Upper lobe of left lung (tissue), 6 donors: Measurements from ENCODE around the gene UNC45A. TPM values are rescaled to one million over a fixed set of nuclear protein-coding genes. Genes with fewer than 3 reads are reported as not detected.

Source experiments
- ATAC-seq, 2 donors: fragments of 200-7000 bp; cut with Tn5 transposase; one replicate each; pipeline ENCODE4 v1.9.1; 2022; ENCODE audit warnings: mild to moderate bottlenecking in 2 of 2, moderate library complexity in 2 of 2; ENCODE audit not compliant: low FRiP score in 2 of 2
- DNase-seq, 2 donors: peaks; one replicate each; pipeline ENCODE4 v3.0.0-alpha.2; 2019 to 2020
- H3K27ac ChIP-seq, 4 donors: fragments of 200-600 bp; sonication (generic); one replicate each; pipeline ENCODE4 v1.5.1; 2016 to 2019
- H3K27me3 ChIP-seq, 4 donors: fragments of 200-600 bp; sonication (generic); one replicate each; pipeline ENCODE4 v1.5.1; 2017 to 2019
- H3K36me3 ChIP-seq, 4 donors: fragments of 200-600 bp; sonication (generic); one replicate each; pipeline ENCODE4 v1.5.1; 2016 to 2019
- H3K4me1 ChIP-seq, 4 donors: fragments of 200-600 bp; sonication (generic); one replicate each; pipeline ENCODE4 v1.5.1; 2018 to 2019
- H3K4me3 ChIP-seq, 4 donors: fragments of 200-600 bp; sonication (generic); one replicate each; pipeline ENCODE4 v1.5.1; 2017 to 2019; ENCODE audit warnings: mild to moderate bottlenecking in 2 of 4, moderate library complexity in 1 of 4
- H3K9me3 ChIP-seq, 4 donors: fragments of 200-600 bp; sonication (generic); one replicate each; pipeline ENCODE4 v1.5.1; 2018 to 2019
- CTCF ChIP-seq, 6 experiments: fragments of 450-650 bp in 4 of 6; fragments of 200-600 bp in 2 of 6; sonication (generic) in 2 of 6; IDR thresholded peaks; one replicate each; pipeline ENCODE4 v1.5.1; 2016 to 2019; ENCODE audit warnings: antibody characterized with exemption in 6 of 6
- EP300 ChIP-seq, 4 donors: sonication (generic); formaldehyde crosslinking; IDR thresholded peaks; one replicate each; pipeline ENCODE4 v1.5.1; 2017; ENCODE audit warnings: antibody characterized with exemption in 4 of 4, control low read depth in 2 of 4
- POLR2A ChIP-seq, 4 donors: fragments of 450-650 bp; IDR thresholded peaks; one replicate each; pipeline ENCODE4 v1.5.1; 2016 to 2017; ENCODE audit warnings: antibody characterized with exemption in 4 of 4, mild to moderate bottlenecking in 2 of 4
- POLR2AphosphoS5 ChIP-seq, 2 donors: sonication (generic); formaldehyde crosslinking; IDR thresholded peaks; one replicate each; pipeline ENCODE4 v1.5.1; 2017; ENCODE audit warnings: antibody characterized with exemption in 2 of 2
- WGBS, 2 donors: methylation state at CpG; one replicate each; pipeline ENCODE4 v1.1.5; 2017 to 2018; 5-methylcytosine and 5-hydroxymethylcytosine counted together
- total RNA-seq, 6 donors: library from RNA; depleted of rRNA in 4 of 6; stranded (reverse); fragments of >200 nt in 4 of 6; gene quantifications; one replicate each; pipeline versions ENCODE4 v1.1.0 to v1.2.1, GENCODE V29; 2016 to 2021
- donor health status: DM: no; HTN: no; CAD: no; lungs with moderate emphysema.
- donor health status: DM: no; HTN: yes; CAD: no; lungs with severe emphysema.

UNC45A gene
- total RNA-seq, 6 donors from 2014 or later = 40.7 to 108 (median 61.9) TPM

- H3K4me1 ChIP-seq = peaks cover 3 to 18% (median 8%) of the 10 kb centered on the region in 4 donors
- ATAC-seq (no peak), DNase-seq (no peak)
- no peak for TF ChIP-seq POLR2AphosphoS5 (IDR thresholded peaks at IDR 0.05)
- TF ChIP-seq EP300 (IDR thresholded peaks at IDR 0.05) = no peak
- TF ChIP-seq POLR2A (IDR thresholded peaks at IDR 0.05) = no peak
- no peak for TF ChIP-seq CTCF (IDR thresholded peaks at IDR 0.05)
- no peak overlapping the region for H3K4me3 ChIP-seq
- H3K36me3 ChIP-seq = peaks cover 22 to 85% (median 77%) of the 10 kb centered on the region in 4 donors
- WGBS, 2 donors = 88 to 94% methylated on average over 7 to 8 of the region's 8 CpGs
- no peak overlapping the region for H3K27ac ChIP-seq
- H3K27me3 ChIP-seq = no peaks in the 10 kb centered on the region
- no peaks in the 10 kb centered on the region for H3K9me3 ChIP-seq
Measured at GRCh38 chr15:90891346-90891949, 43.6 kb upstream of the UNC45A start.

GRCh38 chr15:90892023-90892422, 43.1 kb upstream of the UNC45A start:
- H3K9me3 ChIP-seq = no peaks in the 10 kb centered on the region
- H3K27me3 ChIP-seq = no peaks in the 10 kb centered on the region
- no peak for DNase-seq
- TF ChIP-seq CTCF (IDR thresholded peaks at IDR 0.05) = no peak
- TF ChIP-seq POLR2A (IDR thresholded peaks at IDR 0.05) = no peak
- TF ChIP-seq POLR2AphosphoS5 (IDR thresholded peaks at IDR 0.05) = no peak
- TF ChIP-seq EP300 (IDR thresholded peaks at IDR 0.05) = no peak
- H3K27ac ChIP-seq = no peak overlapping the region
- ATAC-seq = no peak
- peaks cover 22 to 84% (median 74%) of the 10 kb centered on the region in 4 donors for H3K36me3 ChIP-seq
- WGBS, 2 donors = 96 to 97% methylated on average over 9 to 11 of the region's 11 CpGs
- H3K4me1 ChIP-seq = peaks cover 0 to 12% (median 6%) of the 10 kb centered on the region in 4 donors
- H3K4me3 ChIP-seq = no peak overlapping the region

GRCh38 chr15:90892498-90893174, 42.4 kb upstream of the UNC45A start:
- H3K27ac ChIP-seq = no peak overlapping the region
- H3K27me3 ChIP-seq = no peaks in the 10 kb centered on the region
- DNase-seq (no peak), ATAC-seq (no peak)
- 89 to 95% methylated on average over 13 to 27 of the region's 29 CpGs for WGBS, 2 donors
- peaks cover 0 to 9% (median 6%) of the 10 kb centered on the region in 4 donors for H3K4me1 ChIP-seq
- no peak for TF ChIP-seq POLR2A (IDR thresholded peaks at IDR 0.05)
- no peaks in the 10 kb centered on the region for H3K9me3 ChIP-seq
- H3K4me3 ChIP-seq = no peak overlapping the region
- H3K36me3 ChIP-seq = peaks cover 22 to 77% (median 69%) of the 10 kb centered on the region in 4 donors

GRCh38 chr15:90893175-90894090, 41.7 kb upstream of the UNC45A start:
- TF ChIP-seq EP300 (IDR thresholded peaks at IDR 0.05) = no peak
- no peak for TF ChIP-seq POLR2A (IDR thresholded peaks at IDR 0.05)
- no peak for TF ChIP-seq POLR2AphosphoS5 (IDR thresholded peaks at IDR 0.05)
- TF ChIP-seq CTCF (IDR thresholded peaks at IDR 0.05) = no peak
- H3K4me1 ChIP-seq = peaks cover 0 to 9% (median 6%) of the 10 kb centered on the region in 4 donors
- H3K9me3 ChIP-seq = no peaks in the 10 kb centered on the region
- 82 to 97% methylated on average over 2 to 33 of the region's 33 CpGs for WGBS, 2 donors
- no peak overlapping the region for H3K27ac ChIP-seq
- no peaks in the 10 kb centered on the region for H3K27me3 ChIP-seq
- H3K36me3 ChIP-seq = peaks cover 22 to 77% (median 68%) of the 10 kb centered on the region in 4 donors
- ATAC-seq (no peak), DNase-seq (no peak)
- H3K4me3 ChIP-seq = no peak overlapping the region
